Ishikawa (cell line): ENCODE results near the gene FSHR.

Source experiments
- CEBPB ChIP-seq: IDR thresholded peaks from 2 replicates; pipeline ENCODE4 v1.6.1; 2012
- CREB1 ChIP-seq: IDR thresholded peaks from 2 replicates; pipeline ENCODE4 v1.6.1; 2012; ENCODE audit warnings: low read depth
- EGR1 ChIP-seq: IDR thresholded peaks from 2 replicates; pipeline ENCODE4 v1.6.1; 2012
- EP300 ChIP-seq: IDR thresholded peaks from 2 replicates; pipeline ENCODE4 v1.6.1; 2012; ENCODE audit warnings: borderline replicate concordance
- FOXM1 ChIP-seq: IDR thresholded peaks from 2 replicates; pipeline ENCODE4 v1.6.1; 2012; ENCODE audit warnings: low read depth, borderline replicate concordance
- NFIC ChIP-seq: IDR thresholded peaks from 2 replicates; pipeline ENCODE4 v1.6.1; 2012
- RAD21 ChIP-seq: IDR thresholded peaks from 2 replicates; pipeline ENCODE4 v1.6.1; 2012; ENCODE audit warnings: low read depth
- TAF1 ChIP-seq: IDR thresholded peaks from 2 replicates; pipeline ENCODE4 v1.6.1; 2012; ENCODE audit warnings: low read depth, mild to moderate bottlenecking
- TCF12 ChIP-seq: IDR thresholded peaks from 2 replicates; pipeline ENCODE4 v1.6.1; 2012; ENCODE audit warnings: low read depth
- TEAD4 ChIP-seq: IDR thresholded peaks from 2 replicates; pipeline ENCODE4 v1.6.1; 2012
- YY1 ChIP-seq: IDR thresholded peaks from 2 replicates; pipeline ENCODE4 v1.6.1; 2012; ENCODE audit warnings: low read depth
- ZBTB7A ChIP-seq: IDR thresholded peaks from 2 replicates; pipeline ENCODE4 v1.6.1; 2012; ENCODE audit warnings: low read depth
- TF ChIP-seq, protein P1 (sequence below): IDR thresholded peaks from 2 replicates; pipeline ENCODE4 v1.6.1; 2012; ENCODE audit warnings: low read depth, mild to moderate bottlenecking
- TF ChIP-seq, protein P2 (sequence below): IDR thresholded peaks from 2 replicates; pipeline ENCODE4 v1.6.1; 2012
- TF ChIP-seq, protein P3 (sequence below): IDR thresholded peaks from 2 replicates; pipeline ENCODE4 v1.6.1; 2012

Gene FSHR

DNA sequence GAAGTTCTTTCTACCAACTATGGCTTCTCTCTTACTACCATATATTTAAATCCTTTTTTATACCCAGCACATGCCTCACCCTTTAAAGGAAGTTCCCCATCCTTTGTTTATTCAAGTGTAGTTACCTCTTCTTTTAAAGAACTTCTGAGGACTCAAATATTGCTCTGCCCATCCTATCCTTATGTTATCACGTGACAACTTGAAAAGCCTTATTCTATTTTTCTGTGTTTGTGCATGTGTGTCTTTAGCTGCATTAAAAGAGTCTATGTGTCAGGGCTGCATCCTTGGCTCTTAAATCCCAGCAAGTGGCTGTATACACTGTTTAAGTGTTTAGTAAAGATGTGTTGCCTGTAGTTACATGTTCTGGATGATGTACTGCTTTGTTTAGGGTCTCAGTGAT, 22.5 kb downstream of the FSHR start:
- TF ChIP-seq, protein P1, sequence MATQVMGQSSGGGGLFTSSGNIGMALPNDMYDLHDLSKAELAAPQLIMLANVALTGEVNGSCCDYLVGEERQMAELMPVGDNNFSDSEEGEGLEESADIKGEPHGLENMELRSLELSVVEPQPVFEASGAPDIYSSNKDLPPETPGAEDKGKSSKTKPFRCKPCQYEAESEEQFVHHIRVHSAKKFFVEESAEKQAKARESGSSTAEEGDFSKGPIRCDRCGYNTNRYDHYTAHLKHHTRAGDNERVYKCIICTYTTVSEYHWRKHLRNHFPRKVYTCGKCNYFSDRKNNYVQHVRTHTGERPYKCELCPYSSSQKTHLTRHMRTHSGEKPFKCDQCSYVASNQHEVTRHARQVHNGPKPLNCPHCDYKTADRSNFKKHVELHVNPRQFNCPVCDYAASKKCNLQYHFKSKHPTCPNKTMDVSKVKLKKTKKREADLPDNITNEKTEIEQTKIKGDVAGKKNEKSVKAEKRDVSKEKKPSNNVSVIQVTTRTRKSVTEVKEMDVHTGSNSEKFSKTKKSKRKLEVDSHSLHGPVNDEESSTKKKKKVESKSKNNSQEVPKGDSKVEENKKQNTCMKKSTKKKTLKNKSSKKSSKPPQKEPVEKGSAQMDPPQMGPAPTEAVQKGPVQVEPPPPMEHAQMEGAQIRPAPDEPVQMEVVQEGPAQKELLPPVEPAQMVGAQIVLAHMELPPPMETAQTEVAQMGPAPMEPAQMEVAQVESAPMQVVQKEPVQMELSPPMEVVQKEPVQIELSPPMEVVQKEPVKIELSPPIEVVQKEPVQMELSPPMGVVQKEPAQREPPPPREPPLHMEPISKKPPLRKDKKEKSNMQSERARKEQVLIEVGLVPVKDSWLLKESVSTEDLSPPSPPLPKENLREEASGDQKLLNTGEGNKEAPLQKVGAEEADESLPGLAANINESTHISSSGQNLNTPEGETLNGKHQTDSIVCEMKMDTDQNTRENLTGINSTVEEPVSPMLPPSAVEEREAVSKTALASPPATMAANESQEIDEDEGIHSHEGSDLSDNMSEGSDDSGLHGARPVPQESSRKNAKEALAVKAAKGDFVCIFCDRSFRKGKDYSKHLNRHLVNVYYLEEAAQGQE, result no peak
- no peak for TF ChIP-seq RAD21
- TF ChIP-seq TAF1, result no peak
- TF ChIP-seq CEBPB, result no peak
- no peak for TF ChIP-seq FOXM1
- TF ChIP-seq TCF12, result no peak
- no peak for TF ChIP-seq NFIC

DNA sequence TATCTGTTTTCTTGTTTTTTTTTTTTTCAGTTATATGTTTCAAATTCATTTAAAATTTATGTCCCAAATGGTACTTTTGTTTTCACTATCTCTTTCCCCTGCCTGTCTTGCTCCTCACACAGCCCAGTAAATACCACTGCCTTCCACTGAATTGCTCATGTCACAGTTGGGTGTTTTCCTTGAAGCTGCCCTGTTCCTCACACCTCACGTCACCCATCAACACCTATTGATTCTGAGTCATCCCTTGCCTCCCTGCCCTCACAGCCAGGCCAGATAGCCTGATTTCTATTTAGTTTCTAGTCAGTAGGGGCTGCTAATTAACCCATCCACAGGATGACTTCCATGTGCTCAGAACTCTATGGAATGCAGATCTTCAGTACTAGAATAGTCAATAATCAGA, 25.3 kb downstream of the FSHR start:
- no peak for TF ChIP-seq TEAD4
- no peak for TF ChIP-seq CEBPB
- TF ChIP-seq, protein P2, sequence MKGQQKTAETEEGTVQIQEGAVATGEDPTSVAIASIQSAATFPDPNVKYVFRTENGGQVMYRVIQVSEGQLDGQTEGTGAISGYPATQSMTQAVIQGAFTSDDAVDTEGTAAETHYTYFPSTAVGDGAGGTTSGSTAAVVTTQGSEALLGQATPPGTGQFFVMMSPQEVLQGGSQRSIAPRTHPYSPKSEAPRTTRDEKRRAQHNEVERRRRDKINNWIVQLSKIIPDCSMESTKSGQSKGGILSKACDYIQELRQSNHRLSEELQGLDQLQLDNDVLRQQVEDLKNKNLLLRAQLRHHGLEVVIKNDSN, result no peak
- TF ChIP-seq, protein P3, sequence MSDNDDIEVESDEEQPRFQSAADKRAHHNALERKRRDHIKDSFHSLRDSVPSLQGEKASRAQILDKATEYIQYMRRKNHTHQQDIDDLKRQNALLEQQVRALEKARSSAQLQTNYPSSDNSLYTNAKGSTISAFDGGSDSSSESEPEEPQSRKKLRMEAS, result no peak
- TF ChIP-seq TCF12, result no peak
- no peak for TF ChIP-seq FOXM1
- TF ChIP-seq NFIC, result no peak
- no peak for TF ChIP-seq YY1
- TF ChIP-seq, protein P1, result no peak
- TF ChIP-seq CREB1, result no peak
- TF ChIP-seq EGR1, result no peak
- TF ChIP-seq ZBTB7A, result no peak
- no peak for TF ChIP-seq EP300
- no peak for TF ChIP-seq RAD21
- TF ChIP-seq TAF1, result no peak

DNA sequence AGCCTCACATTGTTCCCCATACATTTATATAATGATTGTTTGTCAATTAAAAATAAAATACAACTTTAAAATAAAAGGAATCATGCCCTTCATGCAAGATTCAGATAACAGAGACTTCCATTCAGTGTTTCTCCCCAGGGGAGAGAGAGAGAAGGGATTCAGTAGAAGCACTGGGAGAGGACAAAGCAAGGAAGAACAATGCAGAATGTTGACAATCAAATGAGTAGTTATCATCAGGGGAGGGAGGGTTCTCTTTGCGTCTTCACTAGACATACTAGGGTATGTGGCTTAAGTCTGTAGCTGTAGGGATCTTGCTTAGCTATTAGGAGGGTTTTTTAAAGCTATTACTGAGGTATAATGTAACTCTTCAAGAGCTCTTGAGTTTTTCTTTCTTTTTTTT, 30.7 kb downstream of the FSHR start:
- TF ChIP-seq TAF1 (no peak), EGR1 (no peak), CREB1 (no peak), FOXM1 (no peak)

DNA sequence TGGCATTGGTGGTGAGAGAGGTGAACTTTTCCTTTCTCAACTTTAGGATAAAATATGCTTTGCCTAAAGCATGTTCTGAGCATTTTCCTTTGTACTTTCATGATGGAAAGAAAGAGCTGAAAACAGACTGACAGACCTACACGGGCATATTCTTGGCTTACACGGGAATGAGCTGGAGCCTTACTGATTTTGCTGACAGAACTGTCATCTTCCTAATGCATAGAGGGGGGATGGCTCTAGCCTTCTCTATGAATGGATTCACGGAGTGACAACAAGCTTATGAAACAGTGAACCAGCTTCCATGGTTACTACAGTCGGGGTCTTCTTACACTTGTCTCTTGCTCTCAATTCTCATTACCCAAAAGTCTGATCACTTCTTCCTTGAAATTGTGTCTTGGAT, 32.2 kb downstream of the FSHR start:
- TF ChIP-seq EGR1 (no peak), NFIC (no peak), ZBTB7A (no peak), TEAD4 (no peak), CEBPB (no peak), CREB1 (no peak), RAD21 (no peak), TAF1 (no peak), TCF12 (no peak), YY1 (no peak), EP300 (no peak), FOXM1 (no peak)
- TF ChIP-seq, protein P2, result no peak
- TF ChIP-seq, protein P1, result no peak
- TF ChIP-seq, protein P3, result no peak

DNA sequence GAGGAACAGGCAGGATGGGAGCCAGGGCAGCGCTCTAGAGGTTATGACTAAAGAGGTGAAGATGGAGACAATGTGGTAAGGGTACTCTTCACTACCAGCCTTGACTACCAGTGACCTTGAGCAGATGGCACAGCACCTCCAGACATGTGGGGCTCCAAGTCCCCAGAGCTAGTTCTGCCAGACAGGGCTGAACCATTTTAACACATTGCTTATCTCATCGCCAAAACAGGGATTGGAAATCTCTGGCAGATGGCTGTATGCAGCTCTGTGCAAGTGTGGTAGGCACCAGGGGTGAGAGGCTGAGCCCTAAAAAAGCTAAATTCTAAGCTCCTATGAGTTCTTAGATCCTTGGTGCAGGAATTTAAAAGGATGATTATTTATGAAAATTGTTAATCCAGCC, 41.3 kb downstream of the FSHR start:
- TF ChIP-seq TCF12 (no peak), FOXM1 (no peak), CREB1 (no peak), ZBTB7A (no peak)
- TF ChIP-seq, protein P3, result no peak
